GM18951 (cell line): ENCODE measurements around the gene CXCR6.

Experiments
- POLR2A ChIP-seq: IDR thresholded peaks from 4 replicates; pipeline ENCODE4 v1.6.1; 2011; ENCODE audit warnings: mild to moderate bottlenecking; ENCODE audit not compliant: insufficient read length, insufficient read depth; ENCODE audit errors: extremely low read depth
- in situ Hi-C: fragments of 300-500 bp; cut with MboI; formaldehyde crosslinking; loops from one replicate; pipeline ENCODE4 v1.12.0; 2022; ENCODE audit warnings: low sequenced_read_pairs, mixed read lengths, inconsistent platforms; ENCODE audit not compliant: unreplicated experiment

The CXCR6 gene

DNA sequence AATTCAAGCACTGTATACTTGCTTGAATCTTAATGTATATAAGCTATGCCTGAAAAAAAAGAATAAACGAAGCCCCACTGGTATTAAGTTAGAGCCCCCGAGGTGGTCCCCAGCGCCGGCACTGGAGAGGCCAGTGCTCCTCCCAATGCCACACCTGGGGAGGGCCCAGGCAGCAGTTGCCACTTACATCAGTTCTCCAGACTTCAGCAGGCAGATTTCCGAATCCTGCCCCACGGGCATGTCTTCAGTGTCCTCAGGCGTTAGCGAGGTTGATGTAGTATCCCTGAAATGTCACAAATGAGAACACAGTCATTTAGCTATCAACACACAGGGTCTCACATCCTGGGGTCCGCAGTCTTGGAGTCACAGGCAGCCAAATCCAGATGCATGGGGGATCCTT is 7.0 kb upstream of the CXCR6 start:
- in situ Hi-C loops: loop anchor here (25.0 kb wide), 2 partner anchors 276 to 424 kb away; partner anchors contain the start of gene CCR1
- TF ChIP-seq POLR2A: no peak

DNA sequence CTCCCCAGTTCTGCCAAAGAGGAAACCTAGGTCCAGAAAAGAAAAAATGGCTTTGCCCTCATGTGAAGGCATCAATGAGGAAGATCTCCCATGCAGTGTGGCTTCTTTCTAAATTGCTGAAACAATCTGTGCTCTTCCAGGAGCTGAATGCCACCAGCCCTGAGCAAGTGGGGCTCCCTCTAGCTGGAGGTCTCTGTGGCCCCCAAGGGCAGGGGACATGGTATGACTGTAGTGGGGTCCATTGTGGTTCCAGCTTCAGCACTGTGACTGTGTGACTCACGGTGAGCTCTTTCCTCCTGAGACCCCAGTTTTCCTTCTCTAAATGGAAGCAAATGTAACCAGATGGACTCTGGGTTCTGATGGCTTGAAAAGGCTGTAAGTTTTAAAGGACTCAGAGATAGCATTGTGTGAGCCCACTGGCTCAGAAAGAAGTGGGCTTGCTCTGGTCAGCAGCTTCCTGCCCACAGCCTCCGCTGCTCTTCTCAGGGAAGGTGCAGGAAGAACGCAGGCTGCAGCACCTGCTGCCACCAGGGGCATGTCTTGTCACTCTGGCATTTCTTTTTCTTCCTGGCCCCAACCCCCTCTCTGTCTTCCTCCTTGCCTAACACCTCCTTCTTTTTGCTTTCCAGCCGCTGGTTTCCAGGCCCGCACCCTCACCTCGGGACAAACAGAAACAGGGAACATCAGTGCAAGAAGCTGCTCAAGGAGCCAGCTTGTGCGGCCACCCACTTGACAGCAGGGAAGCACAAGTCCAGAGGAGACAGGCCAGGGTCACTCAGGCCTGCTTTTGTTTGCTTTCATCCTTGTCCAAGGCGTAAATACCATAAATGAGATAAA is 5.8 kb upstream of the CXCR6 start:
- in situ Hi-C loops: loop anchor here (25.0 kb wide), 2 partner anchors 275 to 425 kb away; partner anchors contain the start of gene CCR1
- no peak for TF ChIP-seq POLR2A

DNA sequence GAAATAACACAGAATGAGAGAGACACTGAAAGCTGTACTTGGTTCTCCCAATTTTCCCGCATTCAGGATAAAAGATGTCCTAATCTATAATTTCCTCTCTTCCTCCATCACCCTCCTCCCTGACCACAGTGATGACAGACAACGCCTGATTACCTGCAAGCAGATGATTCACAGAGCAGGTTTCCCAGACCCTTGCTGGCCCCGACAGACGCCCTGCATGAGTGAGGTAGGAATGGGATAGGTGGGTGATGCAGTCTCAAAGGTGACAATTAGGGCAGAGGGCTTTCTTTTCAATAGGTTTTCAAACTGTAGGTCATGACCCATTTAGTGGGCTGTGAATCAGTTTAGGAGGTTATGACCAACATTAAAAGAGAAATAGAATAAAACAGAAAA is 5.2 kb upstream of the CXCR6 start:
- in situ Hi-C loops: loop anchor here (25.0 kb wide), 2 partner anchors 274 to 426 kb away; partner anchors contain the start of gene CCR1

DNA sequence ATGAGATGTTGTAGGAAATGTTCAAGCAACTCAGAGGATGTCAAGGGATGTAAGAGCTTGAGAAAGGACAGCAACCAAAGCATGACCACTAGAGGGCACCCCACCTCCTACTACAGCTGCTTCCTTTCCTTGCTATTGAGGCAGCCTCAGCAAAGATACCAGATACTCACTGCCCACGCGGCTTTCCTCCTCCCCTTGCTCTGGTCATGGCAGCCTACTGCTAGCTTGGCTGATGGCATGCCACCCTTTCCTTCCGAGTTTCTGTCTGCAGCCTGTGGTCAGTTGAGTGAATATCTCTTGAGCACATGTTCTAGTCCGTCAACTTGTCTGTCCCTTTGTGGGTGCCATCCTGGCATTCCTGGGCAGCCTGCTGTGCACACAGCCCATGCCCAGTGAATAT is 4.4 kb upstream of the CXCR6 start:
- in situ Hi-C loops: loop anchor here (25.0 kb wide), 2 partner anchors 273 to 427 kb away; partner anchors contain the start of gene CCR1
- TF ChIP-seq POLR2A: no peak

More for the DNA sequence above, 5.2 kb upstream of the CXCR6 start:
- no peak for TF ChIP-seq POLR2A

DNA sequence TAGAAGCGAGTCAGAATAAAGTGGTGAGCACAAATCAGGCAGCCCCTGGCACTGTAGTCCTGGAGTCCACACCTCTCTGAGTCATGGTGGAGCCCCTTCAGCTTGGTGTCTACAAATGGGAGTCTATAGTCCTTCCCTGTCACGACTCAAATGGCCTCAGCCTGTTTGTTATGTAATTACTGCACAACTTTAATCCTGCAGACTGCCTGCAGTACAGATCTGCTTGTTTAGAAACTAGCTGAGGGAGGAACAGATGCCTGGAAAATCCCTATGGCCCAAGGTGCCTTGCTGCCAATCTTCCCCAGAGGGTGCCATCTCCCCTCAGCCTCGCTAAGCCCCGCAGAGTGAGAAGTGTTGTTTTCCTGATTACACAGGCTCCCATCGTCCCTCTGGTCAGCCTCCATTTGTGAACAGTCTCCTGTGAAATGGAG is 3.9 kb upstream of the CXCR6 start:
- no peak for TF ChIP-seq POLR2A
- in situ Hi-C loops: loop anchor here (25.0 kb wide), 2 partner anchors 273 to 427 kb away; partner anchors contain the start of gene CCR1

DNA sequence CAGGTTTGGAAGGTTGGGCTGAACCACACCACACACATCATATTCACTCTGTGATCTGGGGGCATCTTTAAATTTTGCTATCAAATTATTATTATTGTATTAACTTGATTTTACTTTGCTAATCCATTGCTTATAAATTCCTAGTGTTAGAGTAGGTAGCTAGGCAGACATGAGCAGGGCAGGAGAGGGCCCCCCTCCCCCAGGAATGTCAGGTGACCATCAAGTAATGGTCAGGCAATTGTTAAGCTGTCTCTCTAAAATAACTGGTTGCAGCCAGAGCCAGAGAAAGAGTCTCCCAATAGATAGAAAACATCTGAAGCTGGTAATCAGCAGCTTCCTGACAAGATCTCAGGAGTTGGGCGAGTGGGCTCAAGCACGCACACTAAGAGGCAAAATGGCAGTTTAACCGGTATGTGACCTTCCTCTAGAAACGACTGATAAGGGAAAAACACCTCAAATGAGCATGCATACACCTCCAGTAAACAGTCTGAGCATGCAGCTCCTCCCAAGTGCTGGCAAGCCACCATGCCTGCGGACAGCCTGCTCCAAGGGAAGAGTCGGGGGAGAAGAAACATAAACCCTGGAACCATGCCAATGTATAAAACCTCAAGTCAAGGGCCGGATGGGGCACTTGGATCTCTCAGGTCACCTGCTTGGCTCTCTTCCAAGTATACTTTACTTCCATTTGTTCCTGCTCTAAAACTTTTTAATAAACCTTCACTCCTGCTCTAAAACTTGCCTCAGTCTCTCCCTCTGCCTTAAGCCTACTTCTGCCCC is 3.1 kb upstream of the CXCR6 start:
- no peak for TF ChIP-seq POLR2A
- in situ Hi-C loops: loop anchor here (5.0 to 25.0 kb wide), 4 partner anchors 127 to 435 kb away; partner anchors contain the start of genes CCR1 and CCR5

DNA sequence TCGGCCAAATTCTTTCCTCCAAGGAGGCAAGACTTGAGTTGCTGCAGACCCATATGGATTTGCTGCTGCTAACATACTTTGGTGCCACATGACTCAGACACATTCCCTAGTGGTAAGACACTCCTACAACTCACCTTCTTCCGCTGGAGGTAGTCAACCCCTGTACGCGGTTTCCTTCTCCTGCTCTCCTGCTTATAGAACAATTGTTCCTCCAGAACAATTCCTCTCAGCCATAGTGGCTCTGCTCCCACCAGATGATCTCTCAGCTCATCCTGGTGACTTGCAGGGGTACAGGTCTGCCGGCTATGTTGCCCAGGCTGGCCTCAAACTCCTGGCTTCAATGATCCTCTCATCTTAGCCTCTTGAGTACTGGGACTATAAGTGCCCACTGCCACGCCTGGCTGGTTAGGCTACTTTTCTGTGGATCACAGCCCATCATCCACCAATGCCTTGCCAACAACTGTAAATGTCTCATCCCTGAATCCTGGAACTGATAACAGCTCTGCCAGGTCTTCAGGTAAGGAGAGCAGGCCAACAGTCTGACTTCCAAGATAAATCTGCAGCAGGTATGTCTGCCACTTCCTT is 2.4 kb upstream of the CXCR6 start:
- TF ChIP-seq POLR2A: no peak
- in situ Hi-C loops: loop anchor here (5.0 to 25.0 kb wide), 4 partner anchors 126 to 434 kb away; partner anchors contain the start of genes CCR1 and CCR5

DNA sequence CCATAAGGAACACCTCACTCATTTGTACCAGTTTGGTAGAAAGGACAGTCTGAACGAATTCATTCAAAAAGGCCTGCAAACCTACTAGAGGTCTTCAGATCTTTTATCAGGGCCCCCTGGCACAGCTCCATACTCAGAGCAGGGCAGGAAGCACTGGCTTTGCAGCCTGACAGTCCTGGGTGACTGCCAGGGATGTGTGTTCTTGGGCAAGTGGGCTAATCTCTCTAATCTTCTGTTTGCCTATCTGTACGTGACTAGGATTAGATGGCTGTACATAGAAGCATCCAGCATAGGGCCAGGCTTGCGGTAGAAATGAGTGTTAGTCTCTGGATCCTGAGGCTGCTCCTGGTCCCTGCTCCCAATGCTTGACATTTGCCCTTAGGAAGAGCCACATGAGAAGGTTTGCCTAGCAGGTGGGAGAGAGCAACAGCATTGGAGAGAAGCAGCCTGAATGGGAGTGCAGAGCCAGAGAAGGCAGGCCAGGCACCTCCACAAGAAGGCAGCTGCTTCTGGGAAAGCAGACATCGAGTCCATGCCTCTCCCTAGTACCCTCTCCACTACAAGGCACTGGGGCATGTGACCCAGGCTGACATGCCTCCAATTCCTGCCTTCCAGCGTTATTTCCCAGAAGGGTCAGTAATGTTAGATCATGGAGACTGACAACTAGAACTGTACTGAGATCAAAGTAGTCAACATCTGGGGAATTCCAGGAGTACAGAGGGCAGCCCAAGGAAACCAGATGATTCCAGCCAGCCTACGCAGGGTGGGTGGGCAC is 1.0 kb upstream of the CXCR6 start:
- TF ChIP-seq POLR2A: no peak
- in situ Hi-C loops: loop anchor here (5.0 to 25.0 kb wide), 4 partner anchors 125 to 433 kb away; partner anchors contain the start of genes CCR1 and CCR5

DNA sequence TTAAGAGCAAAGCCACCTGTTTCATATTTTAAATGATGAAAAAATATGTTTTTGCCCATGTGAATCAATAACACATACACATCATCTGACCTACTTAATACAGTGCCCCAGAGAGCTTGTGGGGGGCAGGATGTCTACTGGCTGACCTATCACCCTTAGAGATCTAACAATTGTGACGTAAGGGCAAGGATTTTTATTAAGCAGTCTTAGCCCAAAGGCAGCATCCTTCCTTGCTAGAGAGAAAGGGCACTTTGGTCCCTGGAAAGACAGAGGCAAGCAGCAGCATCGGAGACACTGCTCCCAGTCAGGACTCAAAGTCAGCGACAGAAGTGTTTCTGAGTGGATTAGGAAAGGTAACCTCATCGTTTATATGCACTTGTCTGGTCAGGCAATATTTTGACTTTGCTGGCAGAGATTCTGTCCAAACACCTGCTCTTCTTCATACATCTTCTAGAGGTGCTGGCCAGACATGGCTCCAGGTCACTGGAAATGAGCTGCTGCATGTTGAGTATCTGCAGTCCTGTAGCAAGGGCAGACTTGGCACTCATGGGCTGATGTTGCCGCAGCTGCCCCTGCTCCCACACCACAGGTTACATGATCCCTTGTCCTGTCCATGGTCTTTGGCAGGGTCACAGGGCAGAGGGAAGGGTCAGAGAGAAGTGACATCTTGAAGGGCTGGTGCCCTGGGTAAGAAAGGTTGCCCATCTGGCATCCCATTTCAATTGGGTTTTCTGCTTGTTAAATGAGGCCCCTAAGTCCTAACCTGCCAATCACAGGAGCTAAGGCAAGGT is 1.8 kb downstream of the CXCR6 start:
- in situ Hi-C loops: loop anchor here (5.0 to 25.0 kb wide), 5 partner anchors 122 to 433 kb away; partner anchors contain the start of genes CCR1 and CCR5
- no peak for TF ChIP-seq POLR2A

DNA sequence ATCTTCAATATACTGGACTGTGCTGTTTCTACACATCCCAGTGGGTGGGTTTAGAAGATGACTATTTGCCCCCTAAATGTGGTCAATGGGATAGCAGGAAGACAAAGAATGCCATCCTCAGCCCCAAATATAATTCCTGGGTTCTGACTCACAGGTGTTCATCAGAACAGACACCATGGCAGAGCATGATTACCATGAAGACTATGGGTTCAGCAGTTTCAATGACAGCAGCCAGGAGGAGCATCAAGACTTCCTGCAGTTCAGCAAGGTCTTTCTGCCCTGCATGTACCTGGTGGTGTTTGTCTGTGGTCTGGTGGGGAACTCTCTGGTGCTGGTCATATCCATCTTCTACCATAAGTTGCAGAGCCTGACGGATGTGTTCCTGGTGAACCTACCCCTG is 3.0 kb downstream of the CXCR6 start:
- no peak for TF ChIP-seq POLR2A
- in situ Hi-C loops: loop anchor here (5.0 to 25.0 kb wide), 4 partner anchors 141 to 434 kb away; partner anchors contain the start of genes CCR1 and CCR5

DNA sequence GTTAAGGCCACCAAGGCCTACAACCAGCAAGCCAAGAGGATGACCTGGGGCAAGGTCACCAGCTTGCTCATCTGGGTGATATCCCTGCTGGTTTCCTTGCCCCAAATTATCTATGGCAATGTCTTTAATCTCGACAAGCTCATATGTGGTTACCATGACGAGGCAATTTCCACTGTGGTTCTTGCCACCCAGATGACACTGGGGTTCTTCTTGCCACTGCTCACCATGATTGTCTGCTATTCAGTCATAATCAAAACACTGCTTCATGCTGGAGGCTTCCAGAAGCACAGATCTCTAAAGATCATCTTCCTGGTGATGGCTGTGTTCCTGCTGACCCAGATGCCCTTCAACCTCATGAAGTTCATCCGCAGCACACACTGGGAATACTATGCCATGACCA is 3.6 kb downstream of the CXCR6 start:
- TF ChIP-seq POLR2A: no peak
- in situ Hi-C loops: loop anchor here (5.0 to 25.0 kb wide), 4 partner anchors 140 to 435 kb away; partner anchors contain the start of genes CCR1 and CCR5

DNA sequence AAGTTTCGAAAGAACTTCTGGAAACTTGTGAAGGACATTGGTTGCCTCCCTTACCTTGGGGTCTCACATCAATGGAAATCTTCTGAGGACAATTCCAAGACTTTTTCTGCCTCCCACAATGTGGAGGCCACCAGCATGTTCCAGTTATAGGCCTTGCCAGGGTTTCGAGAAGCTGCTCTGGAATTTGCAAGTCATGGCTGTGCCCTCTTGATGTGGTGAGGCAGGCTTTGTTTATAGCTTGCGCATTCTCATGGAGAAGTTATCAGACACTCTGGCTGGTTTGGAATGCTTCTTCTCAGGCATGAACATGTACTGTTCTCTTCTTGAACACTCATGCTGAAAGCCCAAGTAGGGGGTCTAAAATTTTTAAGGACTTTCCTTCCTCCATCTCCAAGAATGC is 4.1 kb downstream of the CXCR6 start:
- in situ Hi-C loops: loop anchor here (5.0 to 25.0 kb wide), 4 partner anchors 140 to 435 kb away; partner anchors contain the start of genes CCR1 and CCR5
- no peak for TF ChIP-seq POLR2A
